ENCODE data around the gene PFN3. TPM values are rescaled to one million over a fixed set of nuclear protein-coding genes. Genes with fewer than 3 reads are reported as not detected.
"Not testable (repeated sequence)": the region's sequence is repeated elsewhere in the genome, so short reads cannot be mapped to it uniquely, and the experiment has no call there.

Gene PFN3
- polyA plus RNA-seq, 1 donor (not counting 4 experiments of a cell fraction or from before 2014, with no cell fraction given) = not detected

- H3K4me3 ChIP-seq (ENCODE audit: control insufficient read depth in 2 of 3, extremely low read depth in 1 of 3, insufficient read depth in 2 of 3, low read depth in 1 of 3, low read length in 3 of 3) = no peak overlapping the region
- H2AFZ ChIP-seq (ENCODE audit: control insufficient read depth, low read length) = no peak overlapping the region
- dilution Hi-C loops (cut with MboI; ENCODE audit: extremely low pct_ligation_motif_present, low sequenced_read_pairs) = no loop called here
- H3K9me3 ChIP-seq (ENCODE audit: control insufficient read depth, low read depth, low read length) = no peaks in the 10 kb centered on the region
- no peak overlapping the region for H3K9ac ChIP-seq (ENCODE audit: control insufficient read depth, extremely low read depth, insufficient read depth, low read length)
- no peak for TF ChIP-seq EZH2 (IDR thresholded peaks at IDR 0.05; ENCODE audit: low read length)
- no peak for TF ChIP-seq CTCF (optimal IDR thresholded peaks at IDR 0.05 in 1 of 3, IDR thresholded peaks at IDR 0.05 in 1 of 3, conservative IDR thresholded peaks at IDR 0.05 in 1 of 3; ENCODE audit: extremely low read depth in 1 of 3, insufficient read depth in 2 of 3, low read length in 3 of 3)
- no peak for DNase-seq (ENCODE audit: low read depth, low spot score)
- H3K4me1 ChIP-seq (ENCODE audit: control insufficient read depth, extremely low read depth, insufficient read depth, low read length) = no peaks in the 10 kb centered on the region
- H3K27ac ChIP-seq (ENCODE audit: control insufficient read depth, insufficient read depth, low read length) = no peak overlapping the region
- H3K27me3 ChIP-seq (ENCODE audit: control insufficient read depth, extremely low read depth, insufficient read depth, low read length) = no peaks in the 10 kb centered on the region
- H3K36me3 ChIP-seq (ENCODE audit: control insufficient read depth in 2 of 2, extremely low read depth in 1 of 2, insufficient read depth in 2 of 2, low read length in 2 of 2) = no peaks in the 10 kb centered on the region
- no peak for FAIRE-seq
- no peaks in the 10 kb centered on the region for H4K20me1 ChIP-seq (ENCODE audit: control insufficient read depth, extremely low read depth, insufficient read depth, low read length)
- H3K9me1 ChIP-seq (ENCODE audit: control insufficient read depth, extremely low read depth, insufficient read depth, low read length) = no peaks in the 10 kb centered on the region
- H3K4me2 ChIP-seq (ENCODE audit: control insufficient read depth, extremely low read depth, insufficient read depth, low read depth, low read length) = no peak overlapping the region
- H3K79me2 ChIP-seq (ENCODE audit: control insufficient read depth, insufficient read depth, low read length) = no peaks in the 10 kb centered on the region
Measured at GRCh38 chr5:177419046-177419445, 18.6 kb upstream of the PFN3 start.

GRCh38 chr5:177417081-177417480 lies 16.6 kb upstream of the PFN3 start:
- H3K27ac ChIP-seq (ENCODE audit: control insufficient read depth, insufficient read depth, low read length); H3K9ac ChIP-seq (ENCODE audit: control insufficient read depth, extremely low read depth, insufficient read depth, low read length); FAIRE-seq; H2AFZ ChIP-seq (ENCODE audit: control insufficient read depth, low read length); H3K4me1 ChIP-seq (ENCODE audit: control insufficient read depth, extremely low read depth, insufficient read depth, low read length); H3K9me3 ChIP-seq (ENCODE audit: control insufficient read depth, low read depth, low read length); H4K20me1 ChIP-seq (ENCODE audit: control insufficient read depth, extremely low read depth, insufficient read depth, low read length); dilution Hi-C loops (cut with MboI; ENCODE audit: extremely low pct_ligation_motif_present, low sequenced_read_pairs); H3K79me2 ChIP-seq (ENCODE audit: control insufficient read depth, insufficient read depth, low read length); H3K9me1 ChIP-seq (ENCODE audit: control insufficient read depth, extremely low read depth, insufficient read depth, low read length); H3K36me3 ChIP-seq (ENCODE audit: control insufficient read depth in 2 of 2, extremely low read depth in 1 of 2, insufficient read depth in 2 of 2, low read length in 2 of 2); DNase-seq (ENCODE audit: low read depth, low spot score); H3K4me3 ChIP-seq (ENCODE audit: control insufficient read depth in 2 of 3, extremely low read depth in 1 of 3, insufficient read depth in 2 of 3, low read depth in 1 of 3, low read length in 3 of 3); H3K27me3 ChIP-seq (ENCODE audit: control insufficient read depth, extremely low read depth, insufficient read depth, low read length); H3K4me2 ChIP-seq (ENCODE audit: control insufficient read depth, extremely low read depth, insufficient read depth, low read depth, low read length): not testable (repeated sequence)

- no peaks in the 10 kb centered on the region for H3K27me3 ChIP-seq (ENCODE audit: control insufficient read depth, extremely low read depth, insufficient read depth, low read length)
- no peaks in the 10 kb centered on the region for H4K20me1 ChIP-seq (ENCODE audit: control insufficient read depth, extremely low read depth, insufficient read depth, low read length)
- no peaks in the 10 kb centered on the region for H3K79me2 ChIP-seq (ENCODE audit: control insufficient read depth, insufficient read depth, low read length)
- H3K4me1 ChIP-seq (ENCODE audit: control insufficient read depth, extremely low read depth, insufficient read depth, low read length) = no peaks in the 10 kb centered on the region
- H3K4me3 ChIP-seq (ENCODE audit: control insufficient read depth in 2 of 3, extremely low read depth in 1 of 3, insufficient read depth in 2 of 3, low read depth in 1 of 3, low read length in 3 of 3) = no peak overlapping the region
- no peak overlapping the region for H3K9ac ChIP-seq (ENCODE audit: control insufficient read depth, extremely low read depth, insufficient read depth, low read length)
- no peak for FAIRE-seq
- H3K27ac ChIP-seq (ENCODE audit: control insufficient read depth, insufficient read depth, low read length) = no peak overlapping the region
- H3K4me2 ChIP-seq (ENCODE audit: control insufficient read depth, extremely low read depth, insufficient read depth, low read depth, low read length) = no peak overlapping the region
- no peak for DNase-seq (ENCODE audit: low read depth, low spot score)
- H3K9me3 ChIP-seq (ENCODE audit: control insufficient read depth, low read depth, low read length) = no peaks in the 10 kb centered on the region
- H2AFZ ChIP-seq (ENCODE audit: control insufficient read depth, low read length) = no peak overlapping the region
- no peaks in the 10 kb centered on the region for H3K9me1 ChIP-seq (ENCODE audit: control insufficient read depth, extremely low read depth, insufficient read depth, low read length)
- dilution Hi-C loops (cut with MboI; ENCODE audit: extremely low pct_ligation_motif_present, low sequenced_read_pairs) = no loop called here
- no peak for TF ChIP-seq CTCF (optimal IDR thresholded peaks at IDR 0.05 in 1 of 3, IDR thresholded peaks at IDR 0.05 in 1 of 3, conservative IDR thresholded peaks at IDR 0.05 in 1 of 3; ENCODE audit: extremely low read depth in 1 of 3, insufficient read depth in 2 of 3, low read length in 3 of 3)
- TF ChIP-seq EZH2 (IDR thresholded peaks at IDR 0.05; ENCODE audit: low read length) = no peak
- no peaks in the 10 kb centered on the region for H3K36me3 ChIP-seq (ENCODE audit: control insufficient read depth in 2 of 2, extremely low read depth in 1 of 2, insufficient read depth in 2 of 2, low read length in 2 of 2)
Measured at GRCh38 chr5:177414481-177414880, 14.0 kb upstream of the PFN3 start.

Measured in keratinocyte (primary cell).